ENCODE results near the gene IWS1.
"Not testable (repeated sequence)": the region's sequence is repeated elsewhere in the genome, so short reads cannot be mapped to it uniquely, and the experiment has no call there.

The IWS1 gene

DNA sequence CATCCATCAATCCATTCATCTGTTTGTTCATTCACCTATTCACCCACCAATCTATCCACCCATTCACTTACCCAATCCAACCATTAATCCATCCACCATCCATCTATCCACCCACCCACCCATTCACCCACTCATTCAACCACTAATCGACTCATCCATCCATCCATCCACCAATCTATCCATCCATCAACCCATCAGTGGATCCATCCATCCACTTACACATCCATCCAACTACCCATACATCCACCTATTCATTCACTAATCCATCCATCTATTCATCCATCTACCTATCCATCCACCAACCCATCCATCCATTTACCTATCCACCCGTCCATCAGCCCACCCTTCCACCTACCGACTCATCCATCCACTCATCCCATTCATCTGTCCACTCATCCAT is 20.5 kb upstream of the IWS1 start:
- TF ChIP-seq, protein P1, sequence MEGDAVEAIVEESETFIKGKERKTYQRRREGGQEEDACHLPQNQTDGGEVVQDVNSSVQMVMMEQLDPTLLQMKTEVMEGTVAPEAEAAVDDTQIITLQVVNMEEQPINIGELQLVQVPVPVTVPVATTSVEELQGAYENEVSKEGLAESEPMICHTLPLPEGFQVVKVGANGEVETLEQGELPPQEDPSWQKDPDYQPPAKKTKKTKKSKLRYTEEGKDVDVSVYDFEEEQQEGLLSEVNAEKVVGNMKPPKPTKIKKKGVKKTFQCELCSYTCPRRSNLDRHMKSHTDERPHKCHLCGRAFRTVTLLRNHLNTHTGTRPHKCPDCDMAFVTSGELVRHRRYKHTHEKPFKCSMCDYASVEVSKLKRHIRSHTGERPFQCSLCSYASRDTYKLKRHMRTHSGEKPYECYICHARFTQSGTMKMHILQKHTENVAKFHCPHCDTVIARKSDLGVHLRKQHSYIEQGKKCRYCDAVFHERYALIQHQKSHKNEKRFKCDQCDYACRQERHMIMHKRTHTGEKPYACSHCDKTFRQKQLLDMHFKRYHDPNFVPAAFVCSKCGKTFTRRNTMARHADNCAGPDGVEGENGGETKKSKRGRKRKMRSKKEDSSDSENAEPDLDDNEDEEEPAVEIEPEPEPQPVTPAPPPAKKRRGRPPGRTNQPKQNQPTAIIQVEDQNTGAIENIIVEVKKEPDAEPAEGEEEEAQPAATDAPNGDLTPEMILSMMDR (IDR thresholded peaks at IDR 0.05), result no peak
- Histone ChIP-seq H3K4me3 (ENCODE audit: low read depth in 1 of 2, low read length in 1 of 2) (no peak overlapping the region), H3K9me3 (no peaks in the 10 kb centered on the region), H3K27ac (no peak overlapping the region), H3K36me3 (no peaks in the 10 kb centered on the region), H3K4me1 (ENCODE audit: control insufficient read depth in 1 of 2, insufficient read depth in 1 of 2, low read depth in 1 of 2, low read length in 1 of 2) (no peaks in the 10 kb centered on the region), H3K27me3 (peaks cover 11% of the 10 kb centered on the region)

DNA sequence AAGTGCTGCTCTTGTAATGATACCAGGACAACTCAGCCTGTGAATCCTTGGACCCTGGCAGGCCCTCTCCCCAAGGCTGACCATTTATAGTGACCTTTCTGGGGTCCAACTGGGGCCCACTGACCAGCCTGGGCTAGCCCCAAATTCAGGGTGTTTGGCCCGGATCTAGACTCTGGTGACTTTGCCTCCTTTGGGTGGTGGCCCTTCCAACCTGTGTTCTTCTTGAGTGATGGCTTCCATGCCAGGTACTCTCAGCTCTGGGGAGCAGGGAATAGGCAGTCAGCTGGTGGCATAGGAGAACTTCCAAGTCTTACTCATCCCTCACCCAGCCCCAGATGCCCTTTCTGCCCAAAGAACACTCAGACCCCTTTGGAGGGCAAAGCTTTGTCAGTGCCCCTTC is 19.5 kb upstream of the IWS1 start:
- Histone ChIP-seq H3K4me3 (ENCODE audit: low read depth in 1 of 2, low read length in 1 of 2) (no peak overlapping the region), H3K27me3 (peaks cover 11% of the 10 kb centered on the region), H3K27ac (no peak overlapping the region), H3K36me3 (no peaks in the 10 kb centered on the region), H3K9me3 (no peaks in the 10 kb centered on the region), H3K4me1 (ENCODE audit: control insufficient read depth in 1 of 2, insufficient read depth in 1 of 2, low read depth in 1 of 2, low read length in 1 of 2) (no peaks in the 10 kb centered on the region)
- TF ChIP-seq, protein P1 (IDR thresholded peaks at IDR 0.05), result no peak

DNA sequence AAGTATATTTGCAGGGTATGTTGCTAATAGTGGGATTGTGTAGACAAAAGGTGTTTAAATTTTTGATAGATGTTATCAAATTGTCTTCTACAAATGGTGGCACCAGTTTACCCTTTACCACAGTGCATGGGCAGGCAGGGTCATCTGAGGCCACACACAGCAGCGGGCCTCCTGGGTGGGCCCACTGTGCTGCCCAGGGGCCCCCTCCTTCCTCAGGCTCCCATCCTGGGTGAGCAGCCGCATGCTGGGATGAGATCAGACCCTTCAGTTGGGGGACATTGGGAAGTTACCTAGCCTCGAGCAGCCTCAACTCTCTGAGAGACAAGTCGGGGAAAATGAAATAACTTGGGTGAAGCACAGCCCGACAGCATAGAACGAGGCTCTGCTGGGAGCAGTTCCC is 18.9 kb upstream of the IWS1 start:
- peaks cover 11% of the 10 kb centered on the region for H3K27me3 ChIP-seq
- H3K4me1 ChIP-seq (ENCODE audit: control insufficient read depth in 1 of 2, insufficient read depth in 1 of 2, low read depth in 1 of 2, low read length in 1 of 2), result no peaks in the 10 kb centered on the region
- no peak overlapping the region for H3K27ac ChIP-seq
- no peak overlapping the region for H3K4me3 ChIP-seq (ENCODE audit: low read depth in 1 of 2, low read length in 1 of 2)
- H3K9me3 ChIP-seq, result no peaks in the 10 kb centered on the region
- TF ChIP-seq, protein P1 (IDR thresholded peaks at IDR 0.05), result no peak
- no peaks in the 10 kb centered on the region for H3K36me3 ChIP-seq

DNA sequence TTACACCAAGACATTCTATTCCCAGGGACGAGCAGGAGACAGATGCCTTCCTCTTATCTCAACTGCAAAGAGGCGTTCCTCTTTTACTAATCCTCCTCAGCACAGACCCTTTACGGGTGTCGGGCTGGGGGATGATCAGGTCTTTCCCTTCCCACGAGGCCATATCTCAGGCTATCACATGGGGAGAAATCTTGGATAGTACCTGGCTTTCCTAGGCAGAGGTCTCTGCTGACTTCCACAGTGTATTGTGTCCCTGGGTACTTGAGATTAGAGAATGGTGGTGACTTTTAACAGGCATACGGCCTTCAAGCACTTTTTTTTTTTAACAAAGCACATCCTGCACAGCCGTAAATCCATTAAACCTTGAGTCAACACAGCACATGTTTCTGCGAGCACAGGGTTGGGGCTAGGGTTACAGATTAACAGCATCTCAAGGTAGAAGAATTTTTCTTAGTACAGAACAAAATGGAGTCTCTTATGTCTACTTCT is 16.8 kb upstream of the IWS1 start:
- H3K27ac ChIP-seq; H3K4me3 ChIP-seq (ENCODE audit: low read depth in 1 of 2, low read length in 1 of 2); H3K4me1 ChIP-seq (ENCODE audit: control insufficient read depth in 1 of 2, insufficient read depth in 1 of 2, low read depth in 1 of 2, low read length in 1 of 2); H3K9me3 ChIP-seq; H3K36me3 ChIP-seq: not testable (repeated sequence)
- peaks cover 11% of the 10 kb centered on the region for H3K27me3 ChIP-seq

DNA sequence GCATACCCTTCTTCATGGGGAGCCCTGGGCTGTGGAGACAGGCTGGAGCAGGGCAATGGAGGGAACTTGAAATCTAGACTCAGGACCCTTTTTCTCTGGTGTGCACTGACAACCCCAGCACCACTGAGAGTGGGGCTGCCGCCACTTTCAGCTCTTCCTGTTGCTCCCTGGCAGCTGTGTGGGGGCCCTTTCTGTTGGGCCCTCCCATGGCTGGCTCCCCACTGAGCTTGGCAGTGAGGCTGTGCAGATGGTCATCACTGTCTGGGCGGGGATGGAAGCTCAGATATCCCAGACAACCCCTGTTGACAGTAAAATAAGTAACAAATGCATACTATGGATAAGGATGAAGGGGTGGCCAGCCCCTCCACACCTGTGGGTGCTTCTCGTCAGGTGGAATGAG is 15.9 kb upstream of the IWS1 start:
- H3K9me3 ChIP-seq, result no peaks in the 10 kb centered on the region
- no peaks in the 10 kb centered on the region for H3K36me3 ChIP-seq
- TF ChIP-seq, protein P1 (IDR thresholded peaks at IDR 0.05), result no peak
- H3K27me3 ChIP-seq, result peaks cover 4% of the 10 kb centered on the region
- H3K27ac ChIP-seq, result no peak overlapping the region
- H3K4me1 ChIP-seq (ENCODE audit: control insufficient read depth in 1 of 2, insufficient read depth in 1 of 2, low read depth in 1 of 2, low read length in 1 of 2), result no peaks in the 10 kb centered on the region
- H3K4me3 ChIP-seq (ENCODE audit: low read depth in 1 of 2, low read length in 1 of 2), result no peak overlapping the region

DNA sequence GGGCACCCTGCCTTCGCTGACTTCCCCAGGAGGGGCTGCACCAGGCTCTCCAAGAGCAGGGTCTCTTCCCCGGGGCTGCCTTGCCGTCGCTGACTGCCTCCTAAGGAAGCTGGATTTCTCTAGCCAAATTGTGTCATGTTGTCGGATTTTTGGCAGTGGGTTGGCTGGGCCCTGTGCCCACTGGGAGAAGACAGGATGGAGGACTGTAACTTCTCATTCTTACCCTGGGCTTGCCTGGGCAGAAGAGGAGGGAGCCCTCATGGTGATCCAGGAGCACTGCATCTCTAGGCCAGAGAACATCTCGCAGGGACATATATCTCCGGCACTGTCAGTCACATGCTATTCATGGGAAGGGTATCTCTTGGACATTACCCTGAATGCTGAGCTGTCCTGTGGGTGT is 15.5 kb upstream of the IWS1 start:
- Histone ChIP-seq H3K4me3 (ENCODE audit: low read depth in 1 of 2, low read length in 1 of 2) (no peak overlapping the region), H3K27ac (no peak overlapping the region), H3K27me3 (peaks cover under 1% of the 10 kb centered on the region), H3K9me3 (no peaks in the 10 kb centered on the region), H3K36me3 (no peaks in the 10 kb centered on the region), H3K4me1 (ENCODE audit: control insufficient read depth in 1 of 2, insufficient read depth in 1 of 2, low read depth in 1 of 2, low read length in 1 of 2) (no peaks in the 10 kb centered on the region)
- TF ChIP-seq, protein P1 (IDR thresholded peaks at IDR 0.05), result no peak

Measured in neutrophil (primary cell).